ENCODE measurements around the gene FGF3. TPM values are rescaled to one million over a fixed set of nuclear protein-coding genes. Genes with fewer than 3 reads are reported as not detected.

The FGF3 gene
- total and polyA plus RNA-seq, 9 of the 15 experiments (the other 6 are each of a cell fraction or from before 2014, with no cell fraction given): not detected

GRCh38 chr11:69781241-69781640, 38.0 kb downstream of the FGF3 start:
- Histone ChIP-seq H3K9me1 (ENCODE audit: control insufficient read depth, insufficient read depth, low read length) (no peaks in the 10 kb centered on the region), H3K79me2 (ENCODE audit: control insufficient read depth, insufficient read depth, low read length) (no peaks in the 10 kb centered on the region), H4K20me1 (replicated peaks; ENCODE audit: control insufficient read depth, insufficient read depth, low read length) (peaks cover 4% of the 10 kb centered on the region; the same call in 1 of the 2 replicates), H2AFZ (ENCODE audit: low read depth, low read length) (no peak overlapping the region), H3K9me3 (replicated peaks; ENCODE audit: control insufficient read depth, insufficient read depth, low read depth, low read length) (no peaks in the 10 kb centered on the region), H3K27me3 (ENCODE audit: control insufficient read depth in 2 of 2, insufficient read depth in 2 of 2, low read length in 2 of 2) (peaks cover 25 to 55% of the 10 kb centered on the region in 2 experiments; a peak in 4 of 5 replicates), H3K4me3 (no peak overlapping the region), H3K27ac (ENCODE audit: extremely low read depth, low read depth, low read length) (no peak overlapping the region), H3K36me3 (ENCODE audit: control insufficient read depth, insufficient read depth, low read length) (no peaks in the 10 kb centered on the region), H3K4me2 (ENCODE audit: insufficient read depth, low read length) (no peak overlapping the region), H3K4me1 (replicated peaks in 1 of 2; ENCODE audit: control insufficient read depth in 2 of 2, insufficient read depth in 2 of 2, low read length in 2 of 2) (no peaks in the 10 kb centered on the region), H3K9ac (ENCODE audit: insufficient read depth in 1 of 2, low read depth in 2 of 2, low read length in 2 of 2) (no peak overlapping the region)
- no peak for DNase-seq (ENCODE audit: extremely low read depth in 1 of 4, low spot score in 3 of 4)
- no TSS peak for BruUV-seq (replicated peaks)
- CTCF ChIA-PET (ENCODE audit: low intra/inter-chr PET ratio): no interaction called here
- POLR2A ChIA-PET: interaction anchor here (0.6 kb wide), 1 partner anchor 48 kb away, joined by 3 read pairs; no protein-coding TSS in a partner anchor
- in situ Hi-C loops (cut with MboI) (no loop called here), intact Hi-C loops (cut with micrococcal nuclease) (no loop called here)
- TF ChIP-seq SRSF7 (optimal IDR thresholded peaks at IDR 0.05; ENCODE audit: low read depth, low read length) (no peak), GATA2 (CRISPR knock-in tag; IDR thresholded peaks at IDR 0.05) (no peak), ASH1L (IDR thresholded peaks at IDR 0.05; ENCODE audit: borderline replicate concordance, low read depth, partially characterized antibody) (no peak), ZNF644 (tag; IDR thresholded peaks at IDR 0.05; ENCODE audit: low read depth) (no peak), ZNF512 (tag; IDR thresholded peaks at IDR 0.05) (no peak), MCM3 (IDR thresholded peaks at IDR 0.05) (no peak)
- TF ChIP-seq, protein P1, sequence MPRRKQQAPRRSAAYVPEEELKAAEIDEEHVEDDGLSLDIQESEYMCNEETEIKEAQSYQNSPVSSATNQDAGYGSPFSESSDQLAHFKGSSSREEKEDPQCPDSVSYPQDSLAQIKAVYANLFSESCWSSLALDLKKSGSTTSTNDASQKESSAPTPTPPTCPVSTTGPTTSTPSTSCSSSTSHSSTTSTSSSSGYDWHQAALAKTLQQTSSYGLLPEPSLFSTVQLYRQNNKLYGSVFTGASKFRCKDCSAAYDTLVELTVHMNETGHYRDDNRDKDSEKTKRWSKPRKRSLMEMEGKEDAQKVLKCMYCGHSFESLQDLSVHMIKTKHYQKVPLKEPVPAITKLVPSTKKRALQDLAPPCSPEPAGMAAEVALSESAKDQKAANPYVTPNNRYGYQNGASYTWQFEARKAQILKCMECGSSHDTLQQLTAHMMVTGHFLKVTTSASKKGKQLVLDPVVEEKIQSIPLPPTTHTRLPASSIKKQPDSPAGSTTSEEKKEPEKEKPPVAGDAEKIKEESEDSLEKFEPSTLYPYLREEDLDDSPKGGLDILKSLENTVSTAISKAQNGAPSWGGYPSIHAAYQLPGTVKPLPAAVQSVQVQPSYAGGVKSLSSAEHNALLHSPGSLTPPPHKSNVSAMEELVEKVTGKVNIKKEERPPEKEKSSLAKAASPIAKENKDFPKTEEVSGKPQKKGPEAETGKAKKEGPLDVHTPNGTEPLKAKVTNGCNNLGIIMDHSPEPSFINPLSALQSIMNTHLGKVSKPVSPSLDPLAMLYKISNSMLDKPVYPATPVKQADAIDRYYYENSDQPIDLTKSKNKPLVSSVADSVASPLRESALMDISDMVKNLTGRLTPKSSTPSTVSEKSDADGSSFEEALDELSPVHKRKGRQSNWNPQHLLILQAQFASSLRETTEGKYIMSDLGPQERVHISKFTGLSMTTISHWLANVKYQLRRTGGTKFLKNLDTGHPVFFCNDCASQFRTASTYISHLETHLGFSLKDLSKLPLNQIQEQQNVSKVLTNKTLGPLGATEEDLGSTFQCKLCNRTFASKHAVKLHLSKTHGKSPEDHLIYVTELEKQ (CRISPR knock-in tag; IDR thresholded peaks at IDR 0.05): no peak
- TF ChIP-seq, protein P2, sequence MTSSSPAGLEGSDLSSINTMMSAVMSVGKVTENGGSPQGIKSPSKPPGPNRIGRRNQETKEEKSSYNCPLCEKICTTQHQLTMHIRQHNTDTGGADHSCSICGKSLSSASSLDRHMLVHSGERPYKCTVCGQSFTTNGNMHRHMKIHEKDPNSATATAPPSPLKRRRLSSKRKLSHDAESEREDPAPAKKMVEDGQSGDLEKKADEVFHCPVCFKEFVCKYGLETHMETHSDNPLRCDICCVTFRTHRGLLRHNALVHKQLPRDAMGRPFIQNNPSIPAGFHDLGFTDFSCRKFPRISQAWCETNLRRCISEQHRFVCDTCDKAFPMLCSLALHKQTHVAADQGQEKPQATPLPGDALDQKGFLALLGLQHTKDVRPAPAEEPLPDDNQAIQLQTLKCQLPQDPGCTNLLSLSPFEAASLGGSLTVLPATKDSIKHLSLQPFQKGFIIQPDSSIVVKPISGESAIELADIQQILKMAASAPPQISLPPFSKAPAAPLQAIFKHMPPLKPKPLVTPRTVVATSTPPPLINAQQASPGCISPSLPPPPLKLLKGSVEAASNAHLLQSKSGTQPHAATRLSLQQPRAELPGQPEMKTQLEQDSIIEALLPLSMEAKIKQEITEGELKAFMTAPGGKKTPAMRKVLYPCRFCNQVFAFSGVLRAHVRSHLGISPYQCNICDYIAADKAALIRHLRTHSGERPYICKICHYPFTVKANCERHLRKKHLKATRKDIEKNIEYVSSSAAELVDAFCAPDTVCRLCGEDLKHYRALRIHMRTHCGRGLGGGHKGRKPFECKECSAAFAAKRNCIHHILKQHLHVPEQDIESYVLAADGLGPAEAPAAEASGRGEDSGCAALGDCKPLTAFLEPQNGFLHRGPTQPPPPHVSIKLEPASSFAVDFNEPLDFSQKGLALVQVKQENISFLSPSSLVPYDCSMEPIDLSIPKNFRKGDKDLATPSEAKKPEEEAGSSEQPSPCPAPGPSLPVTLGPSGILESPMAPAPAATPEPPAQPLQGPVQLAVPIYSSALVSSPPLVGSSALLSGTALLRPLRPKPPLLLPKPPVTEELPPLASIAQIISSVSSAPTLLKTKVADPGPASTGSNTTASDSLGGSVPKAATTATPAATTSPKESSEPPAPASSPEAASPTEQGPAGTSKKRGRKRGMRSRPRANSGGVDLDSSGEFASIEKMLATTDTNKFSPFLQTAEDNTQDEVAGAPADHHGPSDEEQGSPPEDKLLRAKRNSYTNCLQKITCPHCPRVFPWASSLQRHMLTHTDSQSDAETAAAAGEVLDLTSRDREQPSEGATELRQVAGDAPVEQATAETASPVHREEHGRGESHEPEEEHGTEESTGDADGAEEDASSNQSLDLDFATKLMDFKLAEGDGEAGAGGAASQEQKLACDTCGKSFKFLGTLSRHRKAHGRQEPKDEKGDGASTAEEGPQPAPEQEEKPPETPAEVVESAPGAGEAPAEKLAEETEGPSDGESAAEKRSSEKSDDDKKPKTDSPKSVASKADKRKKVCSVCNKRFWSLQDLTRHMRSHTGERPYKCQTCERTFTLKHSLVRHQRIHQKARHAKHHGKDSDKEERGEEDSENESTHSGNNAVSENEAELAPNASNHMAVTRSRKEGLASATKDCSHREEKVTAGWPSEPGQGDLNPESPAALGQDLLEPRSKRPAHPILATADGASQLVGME (CRISPR knock-in tag; IDR thresholded peaks at IDR 0.05): no peak
- WGBS (ENCODE audit: insufficient coverage, low coverage, missing lambda C conversion rate): 0% methylated on average over 8 of the region's 8 CpGs
- ATAC-seq: no peak
- no peak for FAIRE-seq

Data from K562 (cell line).